ENCODE data around the gene C7orf57.

GRCh38 chr7:48042636-48043035, 7.3 kb downstream of the C7orf57 start:
- TF ChIP-seq EZH2 (IDR thresholded peaks at IDR 0.05; ENCODE audit: borderline replicate concordance, low read depth, low read length, severe bottlenecking): no peak
- TF ChIP-seq, protein P1, sequence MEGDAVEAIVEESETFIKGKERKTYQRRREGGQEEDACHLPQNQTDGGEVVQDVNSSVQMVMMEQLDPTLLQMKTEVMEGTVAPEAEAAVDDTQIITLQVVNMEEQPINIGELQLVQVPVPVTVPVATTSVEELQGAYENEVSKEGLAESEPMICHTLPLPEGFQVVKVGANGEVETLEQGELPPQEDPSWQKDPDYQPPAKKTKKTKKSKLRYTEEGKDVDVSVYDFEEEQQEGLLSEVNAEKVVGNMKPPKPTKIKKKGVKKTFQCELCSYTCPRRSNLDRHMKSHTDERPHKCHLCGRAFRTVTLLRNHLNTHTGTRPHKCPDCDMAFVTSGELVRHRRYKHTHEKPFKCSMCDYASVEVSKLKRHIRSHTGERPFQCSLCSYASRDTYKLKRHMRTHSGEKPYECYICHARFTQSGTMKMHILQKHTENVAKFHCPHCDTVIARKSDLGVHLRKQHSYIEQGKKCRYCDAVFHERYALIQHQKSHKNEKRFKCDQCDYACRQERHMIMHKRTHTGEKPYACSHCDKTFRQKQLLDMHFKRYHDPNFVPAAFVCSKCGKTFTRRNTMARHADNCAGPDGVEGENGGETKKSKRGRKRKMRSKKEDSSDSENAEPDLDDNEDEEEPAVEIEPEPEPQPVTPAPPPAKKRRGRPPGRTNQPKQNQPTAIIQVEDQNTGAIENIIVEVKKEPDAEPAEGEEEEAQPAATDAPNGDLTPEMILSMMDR (IDR thresholded peaks at IDR 0.05; ENCODE audit: borderline replicate concordance, extremely low read depth, low read length, poor library complexity, severe bottlenecking): no peak

All from DND-41 (cell line).